ENCODE results near the gene PCP2.

The PCP2 gene

GRCh38 chr19:7657131-7657751, 23.7 kb upstream of the PCP2 start:
- no peak for TF ChIP-seq CTCF (IDR thresholded peaks at IDR 0.05; ENCODE audit: insufficient read depth, low read length, poor library complexity, severe bottlenecking)
- DNase-seq (ENCODE audit: extremely low read depth, insufficient read length) = no peak

GRCh38 chr19:7655581-7655980, 22.1 kb upstream of the PCP2 start:
- Histone ChIP-seq H3K4me3 (replicated peaks; ENCODE audit: low read depth, low read length) (no peak overlapping the region), H3K36me3 (ENCODE audit: control insufficient read depth, insufficient read depth, low read length) (no peaks in the 10 kb centered on the region), H3K27me3 (replicated peaks; ENCODE audit: control insufficient read depth, insufficient read depth, low read length) (no peaks in the 10 kb centered on the region)
- DNase-seq (ENCODE audit: extremely low read depth, insufficient read length) = no peak
- TF ChIP-seq CTCF (IDR thresholded peaks at IDR 0.05; ENCODE audit: insufficient read depth, low read length, poor library complexity, severe bottlenecking) = no peak

More at GRCh38 chr19:7657131-7657751, 23.7 kb upstream of the PCP2 start:
- no peak overlapping the region for H3K4me3 ChIP-seq (replicated peaks; ENCODE audit: low read depth, low read length)
- H3K27me3 ChIP-seq (replicated peaks; ENCODE audit: control insufficient read depth, insufficient read depth, low read length) = no peaks in the 10 kb centered on the region; the same call in 1 of the 2 replicates
- H3K36me3 ChIP-seq (ENCODE audit: control insufficient read depth, insufficient read depth, low read length) = no peaks in the 10 kb centered on the region

GRCh38 chr19:7654401-7654800, 20.9 kb upstream of the PCP2 start:
- H3K4me3 ChIP-seq (replicated peaks; ENCODE audit: low read depth, low read length) = no peak overlapping the region
- no peaks in the 10 kb centered on the region for H3K36me3 ChIP-seq (ENCODE audit: control insufficient read depth, insufficient read depth, low read length)
- DNase-seq (ENCODE audit: extremely low read depth, insufficient read length) = no peak
- TF ChIP-seq CTCF (IDR thresholded peaks at IDR 0.05; ENCODE audit: insufficient read depth, low read length, poor library complexity, severe bottlenecking) = no peak
- H3K27me3 ChIP-seq (replicated peaks; ENCODE audit: control insufficient read depth, insufficient read depth, low read length) = no peaks in the 10 kb centered on the region

GRCh38 chr19:7652061-7652641, 18.6 kb upstream of the PCP2 start:
- peak; percentile 83 for DNase-seq (ENCODE audit: extremely low read depth, insufficient read length)
- TF ChIP-seq CTCF (IDR thresholded peaks at IDR 0.05; ENCODE audit: insufficient read depth, low read length, poor library complexity, severe bottlenecking) = peak; percentile 94
- peak overlapping the region; percentile 5; the same call in 1 of the 2 replicates for H3K4me3 ChIP-seq (replicated peaks; ENCODE audit: low read depth, low read length)

GRCh38 chr19:7650148-7650547, 16.6 kb upstream of the PCP2 start:
- no peak for TF ChIP-seq CTCF (IDR thresholded peaks at IDR 0.05; ENCODE audit: insufficient read depth, low read length, poor library complexity, severe bottlenecking)
- no peak for DNase-seq (ENCODE audit: extremely low read depth, insufficient read length)
- Histone ChIP-seq H3K4me3 (replicated peaks; ENCODE audit: low read depth, low read length) (no peak overlapping the region), H3K36me3 (ENCODE audit: control insufficient read depth, insufficient read depth, low read length) (peaks cover 8% of the 10 kb centered on the region), H3K27me3 (replicated peaks; ENCODE audit: control insufficient read depth, insufficient read depth, low read length) (no peaks in the 10 kb centered on the region)

More at GRCh38 chr19:7652061-7652641, 18.6 kb upstream of the PCP2 start:
- Histone ChIP-seq H3K27me3 (replicated peaks; ENCODE audit: control insufficient read depth, insufficient read depth, low read length) (no peaks in the 10 kb centered on the region), H3K36me3 (ENCODE audit: control insufficient read depth, insufficient read depth, low read length) (peaks cover 2% of the 10 kb centered on the region)

Data from GM06990 (cell line).